Dendritic cell treated with granulocyte-macrophage colony-stimulating factor and Interleukin-4, amounts not matched to agents 40 ng/mL and 50 ng/mL, for 4 days (primary cell): ENCODE results near the gene NCOA3.
A peak's percentile ranks its signal among the peaks of the same experiment; 100 is the strongest.
"Not testable (repeated sequence)": the region's sequence is repeated elsewhere in the genome, so short reads cannot be mapped to it uniquely, and the experiment has no call there.

ENCODE experiments used
- H3K27ac Mint-ChIP-seq: one replicate; pipeline ENCODE4 v1.8.0; 2022; ENCODE audit warnings: mild to moderate bottlenecking, mixed read lengths
- H3K27me3 Mint-ChIP-seq: one replicate; pipeline ENCODE4 v1.8.0; 2022; ENCODE audit warnings: mild to moderate bottlenecking, mixed read lengths
- H3K36me3 Mint-ChIP-seq: one replicate; pipeline ENCODE4 v1.8.0; 2022; ENCODE audit warnings: low read depth, mixed read lengths
- H3K4me1 Mint-ChIP-seq: one replicate; pipeline ENCODE4 v1.8.0; 2022; ENCODE audit warnings: low read depth, mixed read lengths
- H3K4me3 Mint-ChIP-seq: one replicate; pipeline ENCODE4 v1.8.0; 2022; ENCODE audit warnings: mild to moderate bottlenecking, moderate library complexity, mixed read lengths
- H3K9me3 Mint-ChIP-seq: one replicate; pipeline ENCODE4 v1.8.0; 2022; ENCODE audit warnings: mixed read lengths
- intact Hi-C: fragments of 100-400 bp; cut with micrococcal nuclease; formaldehyde crosslinking; loops from one replicate; pipeline ENCODE4 v1.15.0; 2022

The NCOA3 gene

DNA sequence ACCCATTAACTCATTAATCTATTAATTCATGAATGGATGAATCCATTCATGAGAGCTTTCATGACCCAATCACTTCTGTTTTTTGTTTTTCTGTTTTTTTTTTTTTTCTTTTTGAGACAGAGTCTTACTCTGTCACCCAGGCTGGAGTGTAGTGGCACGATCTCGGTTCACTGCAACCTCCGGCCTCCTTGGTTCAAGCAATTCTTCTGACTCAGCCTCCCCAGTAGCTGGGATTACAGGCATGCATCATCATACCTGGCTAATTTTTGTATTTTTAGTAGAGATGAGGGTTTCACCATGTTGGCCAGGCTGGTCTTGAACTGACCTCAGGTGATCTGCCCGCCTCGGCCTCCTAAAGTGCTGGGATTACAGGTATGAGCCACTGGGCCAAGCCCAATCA is 39.8 kb upstream of the NCOA3 start:
- H3K4me3 Mint-ChIP-seq, intact Hi-C loops: not testable (repeated sequence)
- H3K4me1 Mint-ChIP-seq = peaks cover 19% of the 10 kb centered on the region

DNA sequence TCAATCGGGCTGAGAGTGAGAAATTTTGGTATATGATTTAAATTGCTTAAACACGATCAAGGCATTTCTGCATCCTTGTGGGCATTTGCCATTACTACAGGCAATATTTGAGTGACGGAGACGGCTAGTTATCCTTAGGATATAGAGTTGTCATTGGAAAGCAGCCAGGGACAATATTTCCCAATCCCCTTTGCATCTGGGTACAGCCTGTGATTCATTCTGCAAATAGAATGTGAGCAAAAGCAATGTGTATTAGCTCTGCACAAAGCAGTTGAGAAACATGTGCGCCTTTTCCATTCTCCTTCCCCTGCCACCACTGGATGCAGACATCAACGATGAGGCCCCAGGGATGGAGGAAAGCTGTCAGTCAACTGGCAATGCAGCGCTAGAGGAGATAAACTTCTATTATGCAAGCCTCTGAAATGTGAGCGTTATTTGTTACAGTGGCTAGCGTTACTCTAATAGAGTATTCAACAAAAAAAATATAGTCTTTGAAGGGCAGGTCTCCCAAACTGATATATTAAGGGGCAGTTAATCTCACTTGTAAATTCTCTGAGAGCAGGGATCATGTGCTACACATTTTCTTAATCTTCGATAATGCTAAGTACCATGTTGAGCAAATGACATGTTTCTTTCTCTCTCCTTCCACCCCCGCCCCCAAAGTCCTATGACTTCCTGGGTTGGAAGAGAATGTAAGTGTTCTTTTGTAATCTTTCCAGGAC is 37.1 kb upstream of the NCOA3 start:
- Mint-ChIP-seq H3K27ac (no peak overlapping the region), H3K9me3 (no peaks in the 10 kb centered on the region), H3K36me3 (no peaks in the 10 kb centered on the region), H3K4me3 (no peak overlapping the region), H3K27me3 (peaks cover 6% of the 10 kb centered on the region), H3K4me1 (peaks cover 36% of the 10 kb centered on the region)
- intact Hi-C loops = no loop called here

More for the DNA sequence above, 39.8 kb upstream of the NCOA3 start:
- H3K27me3 Mint-ChIP-seq, H3K27ac Mint-ChIP-seq, H3K36me3 Mint-ChIP-seq, H3K9me3 Mint-ChIP-seq: not testable (repeated sequence)

DNA sequence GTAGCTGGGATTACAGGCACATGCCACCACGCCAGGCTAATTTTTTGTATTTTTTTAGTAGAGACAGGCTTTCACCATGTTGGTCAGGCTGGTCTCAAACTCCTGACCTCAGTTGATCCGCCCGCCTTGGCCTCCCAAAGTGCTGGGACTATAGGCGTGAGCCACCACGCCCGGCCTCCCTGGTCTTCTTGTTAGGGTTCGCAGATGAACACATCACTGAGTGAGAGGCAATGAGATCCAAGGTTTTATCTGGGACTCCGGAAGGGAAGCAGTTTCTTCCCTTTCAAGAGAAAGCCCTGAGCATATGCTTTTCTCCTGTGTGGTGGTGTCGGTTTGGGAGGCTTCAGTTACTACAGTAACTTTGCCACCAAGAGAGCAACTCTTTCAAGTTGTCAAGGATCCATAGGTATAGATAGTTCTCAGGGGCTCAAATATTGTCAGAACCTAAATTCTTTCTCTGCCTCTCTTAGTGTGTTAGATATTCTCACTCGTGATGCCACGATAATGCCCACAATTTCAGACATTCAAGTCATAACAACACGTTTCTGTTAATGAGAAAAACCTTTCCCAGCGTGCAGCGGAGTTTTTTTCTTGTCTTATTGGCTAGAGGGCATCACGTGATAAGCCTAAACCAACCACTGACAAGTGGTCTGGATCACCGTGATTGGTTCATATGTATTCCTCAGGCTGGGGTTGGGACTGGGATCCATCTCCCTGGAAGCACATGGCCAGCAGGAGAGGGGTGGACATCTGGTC is 36.2 kb upstream of the NCOA3 start:
- Mint-ChIP-seq H3K36me3 (no peaks in the 10 kb centered on the region), H3K4me1 (peaks cover 36% of the 10 kb centered on the region), H3K4me3 (no peak overlapping the region), H3K27me3 (peaks cover 3% of the 10 kb centered on the region), H3K27ac (no peak overlapping the region), H3K9me3 (no peaks in the 10 kb centered on the region)
- intact Hi-C loops = no loop called here

DNA sequence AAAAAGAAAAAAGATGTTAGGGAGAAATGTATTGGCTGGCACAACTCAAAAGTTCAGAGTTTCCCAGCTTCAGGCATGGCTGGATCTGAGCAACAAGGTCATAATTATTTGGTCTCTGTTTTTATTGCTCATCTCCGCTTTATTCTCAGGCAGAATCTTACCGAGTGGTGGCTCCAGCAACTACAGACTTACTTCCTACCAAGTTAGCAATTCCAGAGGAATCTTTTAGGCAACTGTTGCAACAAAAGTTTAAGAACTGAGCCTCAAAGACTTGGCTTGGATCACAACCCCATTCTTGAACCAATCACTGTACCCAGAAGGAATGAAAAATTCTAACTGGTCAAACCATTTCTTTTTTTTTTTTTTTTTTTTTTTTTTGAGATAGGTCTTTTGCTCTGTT is 35.5 kb upstream of the NCOA3 start:
- Mint-ChIP-seq H3K4me1 (peaks cover 36% of the 10 kb centered on the region), H3K27ac (no peak overlapping the region), H3K36me3 (no peaks in the 10 kb centered on the region), H3K4me3 (no peak overlapping the region), H3K9me3 (no peaks in the 10 kb centered on the region), H3K27me3 (peaks cover 3% of the 10 kb centered on the region)
- intact Hi-C loops = no loop called here

DNA sequence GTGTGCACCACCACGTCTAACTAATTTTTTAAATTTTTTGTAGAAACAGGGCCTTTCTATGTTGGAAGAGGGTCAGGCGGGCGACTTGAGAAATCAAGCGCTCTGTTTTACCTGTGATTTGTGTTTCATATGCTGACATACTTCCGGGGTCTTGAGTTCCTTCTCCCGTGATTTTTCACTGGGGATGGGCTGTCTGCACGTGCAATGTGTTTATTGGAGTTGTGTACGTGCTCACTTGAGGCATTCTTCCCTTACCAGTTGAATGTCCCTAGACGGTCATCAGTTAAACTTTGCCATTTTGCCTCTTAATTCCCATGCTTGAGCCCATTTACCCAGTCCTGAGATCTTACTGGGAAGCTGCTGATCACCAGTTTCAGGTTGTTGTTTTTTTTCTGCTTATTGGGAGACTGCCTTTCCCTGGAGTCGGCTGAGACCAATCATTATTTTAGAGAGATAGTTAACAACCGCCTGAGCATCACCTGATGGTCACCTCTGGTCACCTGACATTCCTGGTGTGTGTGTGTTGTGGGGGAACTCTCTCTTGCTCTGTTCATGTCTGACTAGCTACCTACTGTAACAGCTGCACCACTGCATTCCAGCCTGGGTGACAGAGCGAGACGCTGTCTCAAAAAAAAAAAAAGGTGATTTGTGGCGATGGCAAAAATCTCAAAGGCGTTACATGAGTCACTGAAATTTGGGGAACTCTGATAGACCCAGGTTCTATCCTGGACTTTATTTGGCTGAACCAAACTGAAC is 34.8 kb upstream of the NCOA3 start:
- peaks cover 36% of the 10 kb centered on the region for H3K4me1 Mint-ChIP-seq
- no peak overlapping the region for H3K4me3 Mint-ChIP-seq
- no peaks in the 10 kb centered on the region for H3K36me3 Mint-ChIP-seq
- peaks cover 3% of the 10 kb centered on the region for H3K27me3 Mint-ChIP-seq
- no peaks in the 10 kb centered on the region for H3K9me3 Mint-ChIP-seq
- no peak overlapping the region for H3K27ac Mint-ChIP-seq
- intact Hi-C loops = no loop called here

DNA sequence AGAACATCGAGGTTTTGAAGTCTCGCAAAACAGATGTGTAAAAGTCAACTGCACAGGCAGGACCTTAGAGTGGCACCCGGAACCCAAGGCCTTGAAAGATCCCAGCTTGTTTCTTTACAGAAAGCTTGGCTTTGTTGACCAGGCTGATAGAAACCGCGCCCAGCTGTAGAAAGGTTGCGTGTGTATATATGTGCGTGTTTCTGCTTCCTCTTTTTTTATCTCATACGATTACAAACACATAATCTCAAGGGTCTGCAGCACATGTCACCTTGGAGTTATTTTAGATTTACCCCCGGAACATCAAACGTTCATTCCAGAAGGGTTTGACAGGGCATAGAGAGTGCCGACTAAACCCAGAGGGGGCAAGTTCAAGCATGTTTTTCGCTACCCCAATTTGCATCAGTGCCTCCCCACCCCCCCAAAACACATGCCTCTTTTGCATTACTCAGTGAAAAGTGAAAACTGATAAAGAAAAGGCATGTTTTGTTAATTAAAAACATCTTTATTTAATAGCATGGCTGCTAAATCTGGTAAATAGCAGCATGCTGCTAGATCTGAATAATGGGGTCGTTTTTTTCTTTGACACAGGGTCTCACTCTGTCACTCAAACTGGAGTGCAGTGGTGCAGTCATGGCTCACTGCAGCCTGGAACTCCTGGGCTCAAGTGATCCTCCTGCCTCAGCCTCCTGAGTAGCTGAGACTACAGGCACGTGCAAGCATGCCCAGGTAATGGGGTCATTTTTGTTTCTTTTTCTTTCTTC is 33.2 kb upstream of the NCOA3 start:
- Mint-ChIP-seq H3K36me3 (no peaks in the 10 kb centered on the region), H3K27me3 (peaks cover 3% of the 10 kb centered on the region), H3K4me3 (no peak overlapping the region), H3K4me1 (peaks cover 44% of the 10 kb centered on the region), H3K9me3 (no peaks in the 10 kb centered on the region), H3K27ac (no peak overlapping the region)
- intact Hi-C loops = no loop called here

DNA sequence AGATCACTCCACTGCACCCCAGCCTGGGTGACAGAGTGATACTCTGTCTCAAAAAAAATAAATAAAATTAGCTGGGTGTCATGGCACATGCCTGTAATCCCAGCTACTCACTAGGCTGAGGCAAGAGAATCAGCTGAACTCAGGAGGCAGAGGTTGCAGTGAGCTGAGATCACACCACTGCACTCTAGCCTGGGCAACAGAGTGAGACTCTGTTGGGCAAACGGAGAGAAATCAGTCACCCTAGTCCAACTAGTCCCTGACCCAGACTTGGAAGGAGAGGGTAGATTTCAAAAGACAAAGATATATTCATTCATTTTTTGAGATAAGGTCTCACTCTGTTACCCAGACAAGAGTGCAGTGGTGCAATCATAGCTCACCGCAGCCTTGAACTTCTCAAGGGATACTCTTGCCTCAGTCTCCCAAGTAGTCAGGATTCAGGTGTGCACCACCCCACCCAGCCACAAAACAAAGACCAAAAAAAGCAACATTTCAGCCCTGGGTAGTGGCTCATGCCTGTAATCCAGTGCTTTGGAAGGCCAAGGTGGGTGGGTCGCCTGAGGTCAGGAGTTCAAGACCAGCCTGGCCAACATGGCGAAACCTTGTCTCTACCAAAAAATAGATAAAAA is 26.2 kb upstream of the NCOA3 start:
- H3K4me3 Mint-ChIP-seq = no peak overlapping the region
- no peaks in the 10 kb centered on the region for H3K27me3 Mint-ChIP-seq
- H3K27ac Mint-ChIP-seq = peak overlapping the region; percentile 80
- no peaks in the 10 kb centered on the region for H3K9me3 Mint-ChIP-seq
- H3K4me1 Mint-ChIP-seq = peaks cover 34% of the 10 kb centered on the region
- intact Hi-C loops = no loop called here
- H3K36me3 Mint-ChIP-seq = no peaks in the 10 kb centered on the region

DNA sequence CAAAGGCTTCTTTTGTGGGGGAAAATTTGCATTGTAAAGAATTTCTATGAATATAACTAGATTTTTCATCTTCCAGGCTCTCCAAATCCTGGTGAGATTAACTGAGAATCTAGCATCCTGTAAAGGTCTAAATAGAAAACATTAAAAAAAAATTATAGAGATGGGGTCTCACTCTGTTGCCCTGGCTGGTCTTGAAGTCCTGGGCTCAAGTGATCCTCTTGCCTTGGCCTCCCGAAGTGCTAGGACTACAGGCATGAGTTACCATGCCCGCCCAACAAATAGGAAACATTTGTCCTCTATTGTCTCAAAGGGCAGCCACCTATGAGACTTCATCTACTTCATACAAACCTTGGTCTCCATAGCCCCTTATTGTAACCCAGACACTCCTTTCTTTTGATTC is 25.2 kb upstream of the NCOA3 start:
- intact Hi-C loops = no loop called here
- H3K36me3 Mint-ChIP-seq = no peaks in the 10 kb centered on the region
- no peak overlapping the region for H3K4me3 Mint-ChIP-seq
- H3K9me3 Mint-ChIP-seq = no peaks in the 10 kb centered on the region
- H3K27me3 Mint-ChIP-seq = no peaks in the 10 kb centered on the region
- H3K4me1 Mint-ChIP-seq = peaks cover 41% of the 10 kb centered on the region
- H3K27ac Mint-ChIP-seq = no peak overlapping the region

DNA sequence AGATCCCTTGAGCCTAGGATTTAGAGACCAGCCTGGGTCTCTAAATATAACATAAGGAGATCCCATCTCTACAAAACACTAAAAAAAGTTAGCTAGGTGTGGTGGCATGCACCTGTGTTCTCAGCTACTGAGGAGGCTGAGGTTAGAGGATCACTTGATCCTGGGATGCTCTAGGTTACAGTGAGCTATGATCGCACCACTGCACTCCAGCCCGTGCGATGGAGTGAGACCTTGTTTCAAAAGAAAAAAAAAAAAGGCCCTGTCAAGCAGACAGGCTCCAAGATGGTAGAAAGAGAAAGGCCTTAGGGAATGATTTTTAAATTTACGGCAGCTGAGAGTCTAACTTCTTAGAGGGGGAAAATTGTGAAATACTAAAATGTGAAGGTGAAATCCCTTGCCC is 22.6 kb upstream of the NCOA3 start:
- Mint-ChIP-seq H3K9me3 (no peaks in the 10 kb centered on the region), H3K36me3 (no peaks in the 10 kb centered on the region), H3K4me1 (peaks cover 32% of the 10 kb centered on the region), H3K27ac (peak overlapping the region; percentile 95), H3K27me3 (peaks cover 1% of the 10 kb centered on the region), H3K4me3 (no peak overlapping the region)
- intact Hi-C loops = no loop called here

DNA sequence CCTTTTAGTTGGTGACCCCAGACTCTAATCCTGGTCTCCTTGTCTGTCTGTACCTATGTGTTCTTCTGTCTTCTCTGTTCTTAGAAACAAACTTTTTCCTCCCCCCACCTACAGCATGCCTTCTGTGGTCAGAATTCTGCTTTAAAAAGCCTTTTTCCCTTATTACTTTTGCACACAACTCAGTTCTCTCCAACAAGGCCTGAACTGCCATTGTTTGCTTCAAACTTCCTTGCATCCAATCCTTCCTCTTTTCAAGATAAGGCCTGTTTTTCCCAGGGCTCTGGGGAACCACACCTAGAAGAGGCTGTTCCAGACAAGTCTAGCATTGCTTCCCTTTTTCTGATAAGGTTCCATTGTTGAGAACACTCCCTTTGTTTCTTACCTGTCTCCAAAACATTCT is 22.2 kb upstream of the NCOA3 start:
- peak overlapping the region; percentile 95 for H3K27ac Mint-ChIP-seq
- no peak overlapping the region for H3K4me3 Mint-ChIP-seq
- H3K27me3 Mint-ChIP-seq = peaks cover 1% of the 10 kb centered on the region
- no peaks in the 10 kb centered on the region for H3K36me3 Mint-ChIP-seq
- no peaks in the 10 kb centered on the region for H3K9me3 Mint-ChIP-seq
- intact Hi-C loops = no loop called here
- H3K4me1 Mint-ChIP-seq = peaks cover 29% of the 10 kb centered on the region

DNA sequence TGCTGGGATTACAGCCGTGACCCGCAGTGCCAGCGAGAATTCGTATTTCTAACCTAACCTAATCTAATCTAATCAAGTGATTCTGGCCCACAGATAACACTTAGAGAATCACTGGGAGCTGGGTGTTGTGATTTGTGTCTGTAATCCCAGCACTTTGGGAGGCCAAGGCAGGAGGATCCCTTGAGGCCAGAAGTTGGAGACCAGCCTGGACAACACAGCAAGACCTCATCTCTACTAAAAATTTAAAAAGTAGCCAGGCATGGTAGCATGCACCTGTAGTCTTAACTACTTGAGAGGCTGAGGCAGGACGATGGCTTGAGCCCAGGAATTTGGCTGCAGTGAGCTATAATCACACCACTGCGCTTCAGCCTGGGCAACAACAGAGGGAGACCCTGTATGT is 21.4 kb upstream of the NCOA3 start:
- H3K4me1 Mint-ChIP-seq = peaks cover 33% of the 10 kb centered on the region
- peaks cover 1% of the 10 kb centered on the region for H3K27me3 Mint-ChIP-seq
- no peaks in the 10 kb centered on the region for H3K9me3 Mint-ChIP-seq
- intact Hi-C loops = no loop called here
- H3K4me3 Mint-ChIP-seq = no peak overlapping the region
- H3K36me3 Mint-ChIP-seq = no peaks in the 10 kb centered on the region
- H3K27ac Mint-ChIP-seq = peak overlapping the region; percentile 95

DNA sequence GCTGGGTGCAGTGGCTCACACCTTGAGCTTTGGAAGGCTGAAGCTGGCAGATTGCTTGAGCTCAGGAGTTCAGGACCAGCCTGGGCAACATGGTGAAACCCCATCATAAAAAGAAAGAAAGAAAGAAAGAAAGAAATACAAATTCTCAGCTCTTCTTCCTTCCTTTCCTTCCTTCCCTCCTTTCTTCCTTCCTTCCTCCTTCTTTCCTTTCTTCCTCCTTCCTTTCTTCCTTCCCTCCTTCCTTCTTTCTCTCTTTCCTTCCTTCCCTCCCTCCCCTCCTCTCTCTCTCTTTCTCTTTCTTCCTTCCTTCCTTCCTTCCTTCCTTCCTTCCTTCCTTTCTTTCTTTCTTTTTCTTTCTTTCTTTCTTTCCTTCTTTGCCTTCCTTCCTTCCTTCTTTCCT is 21.0 kb upstream of the NCOA3 start:
- intact Hi-C loops = no loop called here
- Mint-ChIP-seq H3K27me3 (peaks cover 1% of the 10 kb centered on the region), H3K4me3 (no peak overlapping the region), H3K36me3 (no peaks in the 10 kb centered on the region), H3K27ac (peak overlapping the region; percentile 95), H3K4me1 (peaks cover 38% of the 10 kb centered on the region), H3K9me3 (no peaks in the 10 kb centered on the region)

DNA sequence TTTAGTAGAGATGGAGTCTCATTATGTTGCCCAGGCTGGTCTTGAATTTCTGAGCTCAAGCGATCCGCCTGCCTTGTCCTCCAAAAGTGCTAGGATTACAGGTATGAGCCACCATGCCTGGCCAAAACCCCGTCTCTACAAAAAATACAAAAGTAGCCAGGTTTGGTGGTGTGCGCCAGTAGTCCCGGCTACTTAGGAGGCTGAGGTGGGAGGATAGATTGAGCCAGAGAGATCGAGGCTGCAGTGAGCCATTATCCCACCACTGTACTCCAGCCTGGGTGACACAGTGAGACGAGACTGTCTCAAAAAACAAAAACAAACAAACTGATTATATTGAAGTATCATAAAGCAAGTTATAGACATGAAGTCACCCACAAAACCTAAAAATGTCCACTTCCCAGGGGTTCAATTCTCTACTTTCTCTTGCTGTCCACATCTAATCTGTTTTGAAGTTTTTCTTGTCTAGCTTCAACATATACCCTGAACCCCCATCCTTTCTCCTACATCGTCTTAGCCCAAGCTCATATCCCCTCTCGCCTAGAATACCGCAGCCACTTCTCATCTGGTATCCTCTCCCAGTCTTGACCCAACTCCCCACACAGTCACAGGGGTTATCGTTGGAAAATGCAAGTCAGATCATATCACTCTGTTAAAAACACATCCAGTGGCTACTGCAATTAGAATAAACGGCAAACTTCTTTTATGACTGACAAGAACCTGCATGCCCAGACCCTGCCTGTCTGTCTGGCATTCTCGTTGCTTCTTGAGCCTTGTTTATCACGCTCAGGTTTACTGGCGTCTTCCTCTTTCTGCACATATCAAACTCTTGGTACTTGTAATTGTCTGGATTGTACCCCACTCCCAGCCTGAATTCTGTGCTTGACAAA is 20.1 kb upstream of the NCOA3 start:
- no peak overlapping the region for H3K4me3 Mint-ChIP-seq
- no peaks in the 10 kb centered on the region for H3K9me3 Mint-ChIP-seq
- intact Hi-C loops = no loop called here
- peak overlapping the region; percentile 95 for H3K27ac Mint-ChIP-seq
- H3K27me3 Mint-ChIP-seq = peaks cover 1% of the 10 kb centered on the region
- H3K4me1 Mint-ChIP-seq = peaks cover 40% of the 10 kb centered on the region
- no peaks in the 10 kb centered on the region for H3K36me3 Mint-ChIP-seq
